H1 (cell line): Measurements from ENCODE around the gene INVS.

Experiments
- ATF3 ChIP-seq: IDR thresholded peaks from 2 replicates; pipeline ENCODE4 v1.6.1; 2011; ENCODE audit warnings: low read depth, mild to moderate bottlenecking, low read length; ENCODE audit not compliant: insufficient read depth
- EP300 ChIP-seq, 2 experiments: IDR thresholded peaks; 1 replicate in 1 of 2; 2 replicates in 1 of 2; pipeline ENCODE4 v1.6.1; 2011 to 2012; ENCODE audit warnings: low read depth in 2 of 2, low read length in 2 of 2, mild to moderate bottlenecking in 2 of 2, borderline replicate concordance in 1 of 2, inconsistent platforms in 1 of 2, moderate library complexity in 1 of 2
- HDAC2 ChIP-seq, 2 experiments: fragments of 300-600 bp in 1 of 2; sonication (generic) in 1 of 2; IDR thresholded peaks; 2 replicates each; pipeline ENCODE4 v1.6.1; 2011 to 2012; ENCODE audit warnings: low read depth in 2 of 2, low read length in 2 of 2, mild to moderate bottlenecking in 2 of 2, moderate library complexity in 2 of 2, borderline replicate concordance in 1 of 2, inconsistent platforms in 1 of 2
- NRF1 ChIP-seq: IDR thresholded peaks from 2 replicates; pipeline ENCODE4 v1.6.1; 2011; ENCODE audit warnings: mild to moderate bottlenecking, low read depth, low read length, improper control_type of control experiment
- POLR2A ChIP-seq, 2 experiments: IDR thresholded peaks; 1 replicate in 1 of 2; 2 replicates in 1 of 2; pipeline ENCODE4 v1.6.1; 2011; ENCODE audit warnings: low read depth in 2 of 2, low read length in 2 of 2, mild to moderate bottlenecking in 2 of 2; ENCODE audit errors: control extremely low read depth in 1 of 2
- POLR2AphosphoS5 ChIP-seq: IDR thresholded peaks from 2 replicates; pipeline ENCODE4 v1.6.1; 2011; ENCODE audit warnings: low read depth, low read length
- RFX5 ChIP-seq: IDR thresholded peaks from 2 replicates; pipeline ENCODE4 v1.6.1; 2011; ENCODE audit warnings: low read depth, low read length, improper control_type of control experiment, borderline replicate concordance
- TF ChIP-seq, protein P1 (sequence below), 3 experiments: IDR thresholded peaks; 1 replicate in 2 of 3; 2 replicates in 1 of 3; pipeline versions ENCODE4 v1.5.1 to v1.6.1; 2011; ENCODE audit warnings: low read length in 3 of 3, mild to moderate bottlenecking in 3 of 3, inconsistent platforms in 2 of 3, low read depth in 1 of 3, moderate library complexity in 1 of 3; ENCODE audit not compliant: insufficient read depth in 1 of 3; ENCODE audit errors: control extremely low read depth in 1 of 3
- TF ChIP-seq, protein P2 (sequence below): IDR thresholded peaks from 2 replicates; pipeline ENCODE4 v1.6.1; 2012; ENCODE audit warnings: low read length, inconsistent platforms
- TF ChIP-seq, protein P3 (sequence below): IDR thresholded peaks from 2 replicates; pipeline ENCODE4 v1.6.1; 2012; ENCODE audit warnings: inconsistent platforms
- TF ChIP-seq, protein P4 (sequence below): IDR thresholded peaks from 2 replicates; pipeline ENCODE4 v1.6.1; 2011; ENCODE audit warnings: low read length, improper control_type of control experiment

- TF ChIP-seq, protein P1, sequence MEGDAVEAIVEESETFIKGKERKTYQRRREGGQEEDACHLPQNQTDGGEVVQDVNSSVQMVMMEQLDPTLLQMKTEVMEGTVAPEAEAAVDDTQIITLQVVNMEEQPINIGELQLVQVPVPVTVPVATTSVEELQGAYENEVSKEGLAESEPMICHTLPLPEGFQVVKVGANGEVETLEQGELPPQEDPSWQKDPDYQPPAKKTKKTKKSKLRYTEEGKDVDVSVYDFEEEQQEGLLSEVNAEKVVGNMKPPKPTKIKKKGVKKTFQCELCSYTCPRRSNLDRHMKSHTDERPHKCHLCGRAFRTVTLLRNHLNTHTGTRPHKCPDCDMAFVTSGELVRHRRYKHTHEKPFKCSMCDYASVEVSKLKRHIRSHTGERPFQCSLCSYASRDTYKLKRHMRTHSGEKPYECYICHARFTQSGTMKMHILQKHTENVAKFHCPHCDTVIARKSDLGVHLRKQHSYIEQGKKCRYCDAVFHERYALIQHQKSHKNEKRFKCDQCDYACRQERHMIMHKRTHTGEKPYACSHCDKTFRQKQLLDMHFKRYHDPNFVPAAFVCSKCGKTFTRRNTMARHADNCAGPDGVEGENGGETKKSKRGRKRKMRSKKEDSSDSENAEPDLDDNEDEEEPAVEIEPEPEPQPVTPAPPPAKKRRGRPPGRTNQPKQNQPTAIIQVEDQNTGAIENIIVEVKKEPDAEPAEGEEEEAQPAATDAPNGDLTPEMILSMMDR (IDR thresholded peaks at IDR 0.05; ENCODE audit: control extremely low read depth in 1 of 3, insufficient read depth in 1 of 3, low read depth in 1 of 3, low read length in 3 of 3), result no peak
- TF ChIP-seq, protein P2, sequence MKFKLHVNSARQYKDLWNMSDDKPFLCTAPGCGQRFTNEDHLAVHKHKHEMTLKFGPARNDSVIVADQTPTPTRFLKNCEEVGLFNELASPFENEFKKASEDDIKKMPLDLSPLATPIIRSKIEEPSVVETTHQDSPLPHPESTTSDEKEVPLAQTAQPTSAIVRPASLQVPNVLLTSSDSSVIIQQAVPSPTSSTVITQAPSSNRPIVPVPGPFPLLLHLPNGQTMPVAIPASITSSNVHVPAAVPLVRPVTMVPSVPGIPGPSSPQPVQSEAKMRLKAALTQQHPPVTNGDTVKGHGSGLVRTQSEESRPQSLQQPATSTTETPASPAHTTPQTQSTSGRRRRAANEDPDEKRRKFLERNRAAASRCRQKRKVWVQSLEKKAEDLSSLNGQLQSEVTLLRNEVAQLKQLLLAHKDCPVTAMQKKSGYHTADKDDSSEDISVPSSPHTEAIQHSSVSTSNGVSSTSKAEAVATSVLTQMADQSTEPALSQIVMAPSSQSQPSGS, result no peak
- TF ChIP-seq, protein P3, sequence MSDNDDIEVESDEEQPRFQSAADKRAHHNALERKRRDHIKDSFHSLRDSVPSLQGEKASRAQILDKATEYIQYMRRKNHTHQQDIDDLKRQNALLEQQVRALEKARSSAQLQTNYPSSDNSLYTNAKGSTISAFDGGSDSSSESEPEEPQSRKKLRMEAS, result no peak
- TF ChIP-seq NRF1 (no peak), POLR2AphosphoS5 (no peak), EP300 (IDR thresholded peaks at IDR 0.05; ENCODE audit: borderline replicate concordance in 1 of 2, low read depth in 2 of 2, low read length in 2 of 2) (no peak), HDAC2 (IDR thresholded peaks at IDR 0.05; ENCODE audit: borderline replicate concordance in 1 of 2, low read depth in 2 of 2, low read length in 2 of 2) (no peak), ATF3 (no peak), POLR2A (IDR thresholded peaks at IDR 0.05; ENCODE audit: control extremely low read depth in 1 of 2, low read depth in 2 of 2, low read length in 2 of 2) (no peak), RFX5 (no peak)
- TF ChIP-seq, protein P4, sequence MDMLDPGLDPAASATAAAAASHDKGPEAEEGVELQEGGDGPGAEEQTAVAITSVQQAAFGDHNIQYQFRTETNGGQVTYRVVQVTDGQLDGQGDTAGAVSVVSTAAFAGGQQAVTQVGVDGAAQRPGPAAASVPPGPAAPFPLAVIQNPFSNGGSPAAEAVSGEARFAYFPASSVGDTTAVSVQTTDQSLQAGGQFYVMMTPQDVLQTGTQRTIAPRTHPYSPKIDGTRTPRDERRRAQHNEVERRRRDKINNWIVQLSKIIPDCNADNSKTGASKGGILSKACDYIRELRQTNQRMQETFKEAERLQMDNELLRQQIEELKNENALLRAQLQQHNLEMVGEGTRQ, result no peak
Measured at GRCh38 chr9:100296407-100296806, 197.4 kb downstream of the INVS start.
